GM10266 (cell line): ENCODE results near the gene CENPP.

Experiments
- DNase-seq: peaks from one replicate; pipeline ENCODE4 v3.0.0; 2012; ENCODE audit errors: extremely low spot score
- CTCF ChIP-seq: IDR thresholded peaks from 2 replicates; pipeline ENCODE4 v1.5.1; 2012; ENCODE audit warnings: mild to moderate bottlenecking, low read depth; ENCODE audit not compliant: control insufficient read depth, insufficient read depth; ENCODE audit errors: missing control alignments

CENPP gene

GRCh38 chr9:92373167-92373566 lies 47.4 kb downstream of the CENPP start:
- TF ChIP-seq CTCF, result no peak
- no peak for DNase-seq

GRCh38 chr9:92377876-92378275 lies 52.1 kb downstream of the CENPP start:
- no peak for TF ChIP-seq CTCF
- DNase-seq, result no peak

- no peak for DNase-seq
- no peak for TF ChIP-seq CTCF
These were observed 53.3 kb downstream of the CENPP start for GRCh38 chr9:92378865-92379560.

- no peak for DNase-seq
- TF ChIP-seq CTCF, result no peak
These were observed 54.9 kb downstream of the CENPP start for GRCh38 chr9:92380603-92381002.

- DNase-seq, result no peak
- no peak for TF ChIP-seq CTCF
These were observed 56.0 kb downstream of the CENPP start for GRCh38 chr9:92381775-92382174.

- DNase-seq, result no peak
- no peak for TF ChIP-seq CTCF
These were observed 58.6 kb downstream of the CENPP start for GRCh38 chr9:92384375-92384774.

- TF ChIP-seq CTCF, result no peak
These were observed 59.2 kb downstream of the CENPP start for GRCh38 chr9:92385001-92385400.

More at GRCh38 chr9:92385001-92385400, 59.2 kb downstream of the CENPP start:
- DNase-seq, result no peak
